ENCODE results near the gene PDCD1LG2.
"Not testable (repeated sequence)": the region's sequence is repeated elsewhere in the genome, so short reads cannot be mapped to it uniquely, and the experiment has no call there.

Gene PDCD1LG2

DNA sequence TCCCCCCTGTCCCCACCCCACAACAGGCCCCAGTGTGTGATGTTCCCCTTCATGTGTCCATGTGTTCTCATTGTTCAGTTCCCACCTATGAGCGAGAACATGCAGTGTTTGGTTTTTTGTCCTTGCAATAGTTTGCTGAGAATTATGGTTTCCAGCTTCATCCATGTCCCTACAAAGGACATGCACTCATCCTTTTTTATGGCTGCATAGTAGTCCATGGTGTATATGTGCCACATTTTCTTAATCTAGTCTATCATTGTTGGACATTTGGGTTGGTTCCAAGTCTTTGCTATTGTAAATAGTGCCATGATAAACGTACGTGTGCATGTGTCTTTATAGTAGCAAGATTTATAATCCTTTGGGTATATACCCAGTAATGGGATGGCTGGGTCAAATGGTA lies 15.6 kb upstream of the PDCD1LG2 start:
- not testable (repeated sequence) for DNase-seq

DNA sequence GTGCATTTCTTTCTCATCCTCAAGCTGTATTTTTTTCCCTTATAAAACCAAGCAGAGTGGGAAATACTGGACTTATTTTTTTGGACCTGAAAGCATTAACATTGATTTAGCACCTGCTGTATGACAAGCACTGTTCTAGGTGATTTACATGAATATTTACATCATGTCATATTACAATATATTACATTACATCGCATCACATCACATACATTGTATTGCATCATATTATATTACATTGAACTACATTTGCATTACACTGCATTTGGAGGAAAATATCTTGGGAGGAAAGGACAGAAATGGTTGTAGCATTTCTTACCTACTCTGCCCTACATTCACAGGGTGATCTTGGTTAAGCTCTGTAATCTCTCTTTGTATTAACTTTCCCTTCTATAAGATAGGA lies 11.2 kb upstream of the PDCD1LG2 start:
- DNase-seq: no peak

DNA sequence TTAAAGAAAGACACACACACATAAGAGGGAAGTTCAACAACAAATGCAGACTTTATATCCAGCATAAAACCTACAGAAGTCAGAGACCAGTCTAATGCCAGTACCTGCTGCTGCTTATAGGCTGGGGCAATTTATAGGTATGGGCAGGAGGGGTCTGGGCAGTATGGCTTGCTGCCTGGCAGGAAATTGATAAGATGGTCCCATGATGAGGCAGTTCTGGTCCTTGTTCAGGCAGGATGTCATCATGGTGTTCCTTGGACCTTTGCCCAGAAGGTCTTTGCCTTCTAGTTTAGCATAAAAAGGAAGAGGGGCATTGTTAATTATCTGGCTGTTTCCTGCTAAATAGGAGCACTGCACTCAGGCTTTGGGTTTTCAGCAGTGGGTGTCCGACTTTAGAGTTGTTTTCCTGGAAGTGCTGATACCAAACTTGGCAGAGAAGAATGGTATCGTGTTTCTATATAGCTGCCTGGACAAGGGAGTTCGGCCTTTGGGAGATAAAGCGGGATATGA lies 10.4 kb upstream of the PDCD1LG2 start:
- no peak for DNase-seq

DNA sequence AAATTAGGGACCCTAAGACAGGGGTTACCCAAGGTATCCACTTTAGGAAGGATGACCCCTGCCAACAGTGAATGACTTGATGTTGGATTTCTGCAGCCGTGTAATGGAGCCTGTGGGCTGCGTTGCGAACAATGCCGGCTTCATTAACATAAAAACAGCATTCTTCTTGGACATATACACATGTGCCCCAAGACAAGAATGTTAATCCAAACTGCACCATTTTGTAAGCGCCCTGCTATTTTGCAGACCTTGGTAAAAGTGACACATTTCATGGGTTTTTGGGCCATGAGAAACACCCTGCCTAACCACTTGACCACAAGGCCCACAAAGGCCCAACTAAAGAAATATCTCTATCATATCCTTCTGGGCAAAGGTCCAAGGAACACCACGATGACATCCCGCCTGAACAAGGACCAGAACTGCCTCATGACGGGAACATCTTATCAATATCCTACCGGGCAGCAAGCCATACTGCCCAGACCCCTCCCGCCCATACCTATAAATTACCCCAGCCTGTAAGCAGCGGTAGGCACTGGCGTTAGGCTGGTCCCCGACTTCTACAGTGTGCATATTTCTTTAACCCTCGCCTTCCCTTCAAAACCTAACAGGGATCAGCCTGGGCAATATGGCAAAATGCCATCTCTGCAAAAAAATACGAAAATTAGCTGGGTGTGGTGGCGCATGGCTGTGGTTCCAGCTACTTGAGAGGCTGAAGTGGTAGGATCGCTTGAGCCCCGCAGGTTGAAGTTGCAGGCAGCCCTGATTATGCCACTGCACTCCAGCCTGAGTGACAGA lies 9.7 kb upstream of the PDCD1LG2 start:
- no peak for DNase-seq

DNA sequence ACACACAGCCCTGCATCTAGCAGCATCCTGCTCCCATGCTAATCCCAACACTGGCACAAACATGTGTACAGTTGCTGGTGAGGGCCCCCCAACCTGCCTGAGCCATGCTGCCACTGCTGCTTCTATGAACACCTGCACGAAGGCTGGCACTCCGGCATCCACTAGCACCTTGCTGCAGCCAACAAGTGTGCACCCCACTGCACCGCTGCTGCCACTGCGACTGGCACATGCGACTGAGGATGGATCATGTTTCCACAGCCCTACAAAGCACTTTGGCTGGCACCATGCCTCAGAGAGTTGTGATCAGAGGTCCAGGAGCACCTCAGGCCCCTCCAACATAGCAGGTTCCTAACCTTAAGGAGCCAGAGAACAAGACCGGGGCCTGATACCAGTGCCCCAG lies 7.8 kb upstream of the PDCD1LG2 start:
- DNase-seq: no peak

DNA sequence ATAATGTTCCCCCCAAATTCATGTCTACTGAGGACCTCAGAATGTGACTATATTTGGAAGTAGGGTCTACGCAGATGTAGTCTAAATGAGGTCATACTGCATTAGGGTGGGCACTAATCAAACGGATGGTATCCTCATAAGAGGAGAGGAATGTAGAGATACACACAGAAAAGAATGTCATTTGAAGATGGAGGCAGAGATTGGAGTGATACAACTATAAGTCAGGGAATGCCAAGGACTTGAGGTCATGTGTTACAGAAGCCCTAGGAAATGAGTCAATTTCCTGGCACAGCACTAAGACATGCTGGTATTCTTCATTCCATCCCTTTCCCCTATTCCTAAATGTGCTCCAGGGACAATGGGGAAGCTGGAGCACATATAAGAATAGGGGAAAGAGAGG lies 758 bp upstream of the PDCD1LG2 start:
- no peak for DNase-seq

DNA sequence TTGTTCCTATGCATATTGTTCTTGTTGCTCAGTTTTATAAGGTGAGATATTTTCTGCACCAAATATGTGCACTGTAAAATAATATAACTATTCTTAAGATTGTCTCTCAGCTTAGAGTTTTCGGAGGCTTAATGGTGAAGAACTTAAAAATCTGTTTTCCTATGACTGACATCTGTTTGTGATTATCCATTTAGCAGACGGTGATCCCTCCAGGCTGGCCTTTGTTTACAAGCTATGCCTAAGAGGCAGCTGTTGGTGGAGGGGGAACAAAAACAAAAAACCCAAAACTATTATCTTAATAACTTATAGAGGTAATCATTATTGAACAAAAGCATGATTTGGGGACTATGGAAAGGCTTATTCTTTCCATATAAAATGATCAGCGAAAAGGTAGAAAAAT lies 658 bp downstream of the PDCD1LG2 start:
- no peak for DNase-seq

DNA sequence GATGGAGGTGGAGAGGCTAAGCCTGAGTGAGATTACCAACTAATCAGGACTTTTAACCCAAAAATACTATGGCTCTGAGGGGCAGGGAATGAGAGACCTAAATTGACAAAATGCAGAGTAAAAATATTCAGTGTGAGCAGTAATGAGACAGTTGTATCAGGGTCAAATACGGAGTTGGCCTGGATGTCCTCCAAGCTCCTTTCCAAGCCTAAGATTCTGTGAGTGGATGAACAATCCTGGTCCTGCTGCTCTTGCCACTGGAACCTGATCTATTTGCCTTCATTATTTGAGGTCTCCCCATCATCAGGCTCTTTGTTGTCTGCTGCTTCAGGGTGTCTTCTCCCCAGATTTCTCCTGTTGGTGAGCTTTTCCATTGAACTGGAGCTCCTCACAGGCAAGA lies 1.1 kb downstream of the PDCD1LG2 start:
- no peak for DNase-seq

DNA sequence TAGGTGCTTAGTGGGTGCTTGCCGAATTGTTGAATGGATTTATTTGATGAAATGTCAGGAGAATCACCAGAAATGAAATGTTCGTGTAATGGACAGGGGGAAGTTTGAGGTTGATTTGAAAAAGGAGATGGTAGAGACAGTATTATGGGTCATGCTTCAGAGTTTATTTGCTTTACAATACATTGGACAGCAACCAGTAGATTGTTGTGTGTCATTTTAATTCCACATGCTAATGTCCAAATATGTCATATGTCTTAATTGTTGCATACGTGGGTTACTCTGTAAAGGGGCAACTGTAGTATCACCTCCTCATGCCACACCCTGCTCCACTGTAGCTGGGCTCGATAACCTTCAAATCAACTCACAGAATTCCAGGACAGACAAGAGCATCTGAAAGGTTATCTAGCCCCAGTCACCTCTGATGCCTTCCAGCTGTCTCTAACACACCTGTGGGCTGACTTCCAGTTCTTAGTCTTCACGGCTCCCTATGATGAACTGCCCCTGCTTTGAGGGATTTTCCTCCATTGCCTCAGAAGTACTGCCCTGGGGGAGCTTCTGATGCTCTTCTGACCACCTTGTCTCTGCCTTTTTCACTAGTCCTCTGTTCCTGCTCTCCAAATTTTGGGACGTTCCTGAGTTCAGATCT lies 1.7 kb downstream of the PDCD1LG2 start:
- no peak for DNase-seq

DNA sequence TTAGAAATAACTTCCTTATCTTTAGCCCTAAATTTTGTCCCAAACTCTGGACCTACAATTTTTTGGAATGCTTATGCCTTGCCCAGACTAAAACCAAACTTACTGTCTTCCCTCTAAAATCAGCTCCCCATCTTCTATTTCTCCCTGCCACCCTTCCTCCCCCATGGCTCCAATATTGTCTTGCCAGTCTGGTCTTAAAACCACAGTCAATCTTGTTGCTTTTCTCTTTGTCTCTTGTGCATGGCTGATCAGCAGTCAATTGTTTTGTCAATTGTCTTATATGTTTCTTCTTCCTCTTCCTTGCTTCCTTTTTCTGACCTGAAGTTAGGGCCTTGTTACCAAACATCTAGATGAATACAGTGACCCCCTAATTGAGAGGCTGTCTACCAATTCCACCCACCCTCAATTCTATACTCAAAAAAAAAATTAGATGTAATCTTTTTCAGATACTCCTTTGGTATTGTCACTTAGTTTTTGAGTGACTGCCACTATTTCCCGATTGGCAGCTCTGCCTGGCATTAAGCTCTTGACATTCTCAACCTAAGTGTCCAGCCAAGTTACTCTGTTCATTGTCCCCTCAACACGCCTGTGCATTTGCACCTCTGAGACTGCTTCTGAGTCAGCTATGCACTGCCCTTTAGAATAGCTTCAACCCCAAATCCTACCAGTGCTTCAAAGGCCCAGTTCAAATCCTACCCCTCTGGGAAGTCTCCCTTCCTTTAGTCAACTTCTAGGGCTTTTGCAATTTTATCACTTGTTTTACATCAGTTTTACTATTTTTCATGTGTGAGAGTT lies 2.5 kb downstream of the PDCD1LG2 start:
- no peak for DNase-seq

DNA sequence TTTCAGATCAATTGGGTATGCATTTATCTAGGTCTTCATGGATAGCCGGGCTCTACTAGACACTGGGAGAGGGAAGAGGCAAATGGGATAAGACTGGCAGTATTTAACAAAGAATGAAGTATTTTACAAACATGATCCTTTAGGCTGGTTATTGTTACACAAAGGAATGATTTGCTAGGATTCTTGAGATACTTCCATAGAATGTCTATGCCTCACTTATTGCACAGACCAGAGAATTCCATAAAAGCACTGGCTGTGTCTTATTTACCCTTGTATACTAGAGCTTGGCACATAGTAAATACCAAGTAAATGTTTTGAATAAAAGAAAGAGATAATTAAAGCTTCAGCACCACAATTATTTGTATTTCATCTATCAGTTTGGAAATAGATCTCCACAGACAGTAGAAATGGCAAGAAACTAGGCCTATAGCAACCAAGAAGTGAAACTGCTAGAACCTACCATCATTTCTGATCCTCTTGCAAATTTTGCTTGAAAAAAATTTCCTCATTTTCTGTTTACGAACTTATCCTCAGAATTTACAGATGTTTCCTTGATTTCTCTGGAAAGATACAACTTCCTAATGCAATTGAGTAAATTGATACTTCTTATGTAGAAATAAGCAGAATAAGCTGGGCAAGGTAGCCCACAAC lies 3.8 kb downstream of the PDCD1LG2 start:
- DNase-seq: no peak

DNA sequence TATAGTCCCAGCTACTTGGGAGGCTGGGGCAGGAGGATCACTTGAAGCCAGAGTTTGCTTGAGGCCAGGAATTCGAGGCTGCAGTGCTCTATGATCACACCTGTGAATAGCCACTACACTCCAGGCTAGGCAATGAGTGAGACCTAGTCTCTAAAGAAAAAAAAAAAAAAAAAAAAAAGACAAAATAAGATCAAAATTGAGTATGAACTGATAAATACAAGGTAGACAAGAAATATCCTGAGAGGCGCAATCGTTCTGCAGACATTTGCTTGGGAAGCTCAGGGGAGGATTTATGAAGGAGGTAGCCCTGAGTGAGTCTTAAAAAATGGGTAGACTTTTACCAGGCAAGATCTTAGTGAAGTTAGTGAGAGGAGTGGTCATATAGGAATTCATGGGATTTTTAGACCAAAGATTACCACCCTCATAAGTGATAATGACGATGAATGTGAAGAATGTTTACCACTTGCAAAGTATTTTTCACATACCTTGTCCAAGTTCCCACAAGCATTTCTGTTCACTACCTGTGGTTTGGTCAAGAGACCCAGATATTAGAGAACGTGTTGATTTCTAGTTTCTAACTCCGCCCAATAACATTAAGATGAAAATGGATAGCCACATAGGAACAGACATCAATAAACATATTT lies 4.4 kb downstream of the PDCD1LG2 start:
- DNase-seq: no peak

DNA sequence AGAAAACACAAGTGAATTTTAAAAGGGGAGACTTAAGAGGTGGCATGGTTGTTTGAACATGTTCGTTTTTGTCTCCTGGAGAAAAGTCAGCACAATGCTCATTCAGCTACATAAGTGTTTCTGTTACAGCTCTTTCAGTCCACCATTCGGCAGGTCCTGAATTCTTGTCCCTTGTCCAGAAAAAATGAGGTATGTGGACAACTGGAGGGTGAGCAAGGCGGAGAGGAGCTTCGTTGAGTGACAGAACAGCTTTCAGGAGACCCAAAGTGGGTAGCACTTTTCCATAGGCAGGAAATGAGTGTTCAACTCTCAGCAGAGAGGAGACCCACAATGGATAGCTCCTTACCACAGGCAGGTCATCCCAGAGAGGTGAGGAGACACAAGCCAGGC lies 4.9 kb downstream of the PDCD1LG2 start:
- no peak for DNase-seq

DNA sequence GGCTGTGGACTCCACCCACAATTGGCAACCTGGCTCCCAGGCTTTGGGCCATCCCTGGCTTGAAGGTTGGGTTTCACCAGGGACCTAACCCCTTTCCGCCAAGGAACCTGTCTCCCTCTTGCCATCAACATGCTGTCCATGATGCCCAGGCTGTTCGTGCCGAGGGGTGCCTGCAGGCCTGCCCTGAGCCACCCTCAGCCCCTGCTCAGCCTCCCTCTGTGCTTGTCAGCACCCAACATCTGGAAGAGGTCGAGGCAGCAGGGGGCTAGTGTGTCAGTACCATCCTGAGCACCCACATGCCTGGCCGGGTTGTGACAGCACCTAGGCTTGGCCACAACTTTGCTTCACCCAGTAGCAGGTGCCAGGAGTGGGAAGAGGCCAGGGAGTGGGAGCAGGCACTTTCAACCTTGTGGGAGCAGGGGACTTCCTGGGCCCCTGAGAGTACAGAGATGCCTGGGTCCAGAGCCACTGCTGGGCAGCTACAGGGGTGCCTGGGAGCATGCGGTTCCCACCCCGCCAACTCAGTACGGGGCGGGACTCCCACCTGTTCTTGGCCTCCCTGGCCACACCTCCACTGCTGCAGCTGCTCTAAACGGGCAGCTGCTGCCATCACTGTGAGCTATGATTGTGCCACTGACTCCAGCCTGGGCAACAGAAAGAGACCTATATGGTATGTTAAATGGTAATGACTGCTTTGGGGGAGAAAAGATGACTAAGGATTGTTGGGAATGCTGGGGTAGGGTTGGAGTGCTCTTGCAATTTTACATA lies 6.3 kb downstream of the PDCD1LG2 start:
- no peak for DNase-seq

DNA sequence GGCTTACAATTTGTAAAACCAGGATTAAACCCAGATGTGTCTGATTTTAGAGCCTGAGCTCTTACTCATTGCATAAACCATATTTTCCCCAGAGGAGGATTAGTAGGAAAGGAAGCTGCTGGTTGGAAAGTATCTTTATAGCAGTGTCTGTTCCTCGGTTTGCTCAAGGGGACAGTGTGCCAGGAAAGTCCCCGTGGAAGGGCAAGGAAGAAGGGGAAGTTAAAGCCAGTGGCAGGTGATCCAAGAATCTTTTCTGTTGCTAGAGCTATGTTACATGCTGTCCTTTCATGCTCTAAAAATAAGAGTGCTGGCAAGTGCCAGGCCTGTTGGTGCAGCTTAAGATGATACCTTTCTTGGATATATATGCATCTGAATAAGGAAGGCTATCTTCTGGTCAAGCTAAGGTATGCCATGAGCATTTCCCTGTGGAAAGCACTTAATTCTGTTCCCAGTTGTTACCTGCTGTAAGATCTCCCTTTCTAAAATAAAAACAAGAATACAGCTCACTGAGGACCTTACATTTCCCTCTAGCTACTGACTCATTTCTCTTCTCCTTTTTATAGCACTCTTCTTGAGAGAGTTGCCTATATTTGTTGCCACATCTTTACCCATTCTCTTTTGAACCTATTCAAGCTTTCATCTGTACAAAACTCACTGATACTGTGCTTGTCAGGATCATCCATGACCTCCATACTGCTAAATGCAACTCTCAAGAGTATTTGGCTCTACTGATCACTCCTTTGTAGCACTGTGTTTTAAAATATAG lies 8.0 kb downstream of the PDCD1LG2 start:
- DNase-seq: no peak

DNA sequence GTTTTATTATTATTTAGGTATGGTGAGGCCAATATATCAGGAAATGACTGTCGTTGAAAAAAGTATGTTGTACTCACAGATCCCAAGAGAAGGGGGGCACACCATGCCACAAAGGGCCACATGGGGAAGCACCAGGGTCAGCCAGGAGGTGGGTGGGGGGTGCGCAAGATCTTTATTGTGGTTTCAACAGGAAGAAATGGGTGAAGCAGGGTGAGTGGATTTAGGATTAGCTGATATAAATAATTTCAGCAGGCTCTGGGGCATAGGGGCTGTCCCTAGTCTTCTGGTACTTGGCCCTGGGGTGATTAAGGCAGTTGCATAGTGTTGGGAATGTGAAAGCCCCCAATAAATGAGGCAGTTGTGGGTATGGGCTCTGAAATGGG lies 8.6 kb downstream of the PDCD1LG2 start:
- no peak for DNase-seq

DNA sequence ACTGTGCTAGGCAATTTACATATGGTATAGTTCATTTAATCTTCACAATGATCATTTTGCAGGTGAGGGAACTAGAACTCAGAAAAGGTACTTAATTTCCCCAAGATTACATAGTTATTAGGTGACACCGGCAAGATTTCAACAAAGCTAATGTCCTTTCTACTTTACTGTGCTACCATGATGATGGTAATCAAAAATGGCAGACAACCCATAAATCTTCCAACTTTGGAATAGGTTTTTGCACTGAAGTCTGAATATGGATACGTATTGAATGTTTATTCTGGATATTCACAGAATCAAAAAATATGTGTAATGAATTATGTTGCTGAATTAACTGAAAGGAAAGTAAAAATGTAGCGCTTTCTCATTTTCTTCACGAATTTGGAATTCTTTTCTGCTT lies 13.8 kb downstream of the PDCD1LG2 start:
- DNase-seq: no peak

DNA sequence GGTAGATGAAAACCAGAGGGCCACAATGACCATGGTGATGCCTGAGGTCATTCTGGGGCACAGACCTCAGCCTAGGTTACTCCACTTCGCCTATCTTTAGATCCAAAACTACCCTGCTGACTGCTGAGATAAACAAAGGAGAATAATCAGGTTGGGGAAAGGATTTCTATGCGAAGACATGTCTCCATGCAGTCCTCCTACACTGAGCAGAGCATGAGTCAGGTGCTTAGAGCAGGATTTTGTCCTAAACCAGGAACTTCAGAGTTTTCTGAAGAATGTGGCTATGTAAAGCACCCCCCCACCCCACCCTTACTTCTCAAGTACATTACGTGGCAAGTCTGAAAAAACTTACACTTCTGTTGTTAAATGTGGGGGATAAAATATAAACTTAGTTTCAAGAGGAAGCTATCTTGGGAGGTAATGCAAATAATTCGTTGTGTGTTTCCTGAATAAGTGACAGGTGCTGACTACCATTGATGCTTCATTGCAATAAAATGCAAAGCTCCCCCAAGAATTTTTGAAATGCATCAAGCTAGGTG lies 19.4 kb downstream of the PDCD1LG2 start:
- DNase-seq: no peak

DNA sequence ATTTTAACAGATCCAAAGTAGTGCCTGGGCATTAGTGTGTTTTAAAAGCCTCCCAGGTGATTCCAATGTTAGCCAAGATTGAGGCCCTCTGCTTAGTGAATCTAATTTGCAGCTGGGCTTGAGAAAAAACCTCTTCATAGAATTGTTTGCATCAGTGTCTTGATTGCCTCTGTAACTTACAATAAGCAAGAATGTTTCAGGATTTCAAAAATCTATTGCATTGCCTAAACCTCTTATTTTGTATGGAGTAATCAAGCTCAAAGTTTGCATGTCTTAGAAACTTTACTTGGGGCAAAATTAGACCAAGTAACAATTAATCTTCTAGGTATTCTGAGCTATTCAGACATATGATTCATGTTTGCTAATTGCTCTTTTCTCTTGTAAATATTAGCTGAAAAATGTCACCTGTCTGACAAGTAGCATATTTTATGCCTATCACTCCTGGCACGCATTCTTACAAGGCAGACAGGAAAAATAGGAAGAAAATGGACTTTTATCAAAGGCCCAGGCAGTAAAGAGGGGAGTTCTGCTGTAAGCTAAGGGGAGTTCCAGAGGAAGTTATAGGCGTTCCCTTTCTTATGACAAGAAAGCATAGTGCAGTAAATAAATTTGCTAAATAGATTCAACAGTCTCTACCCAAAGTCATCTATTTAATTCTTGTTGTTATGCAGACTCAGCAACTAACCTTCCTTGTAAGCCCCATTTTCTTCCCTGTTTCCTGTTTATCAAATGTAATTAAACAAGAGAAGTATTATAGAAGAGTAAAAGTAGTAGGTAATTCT lies 21.0 kb downstream of the PDCD1LG2 start:
- DNase-seq: no peak

DNA sequence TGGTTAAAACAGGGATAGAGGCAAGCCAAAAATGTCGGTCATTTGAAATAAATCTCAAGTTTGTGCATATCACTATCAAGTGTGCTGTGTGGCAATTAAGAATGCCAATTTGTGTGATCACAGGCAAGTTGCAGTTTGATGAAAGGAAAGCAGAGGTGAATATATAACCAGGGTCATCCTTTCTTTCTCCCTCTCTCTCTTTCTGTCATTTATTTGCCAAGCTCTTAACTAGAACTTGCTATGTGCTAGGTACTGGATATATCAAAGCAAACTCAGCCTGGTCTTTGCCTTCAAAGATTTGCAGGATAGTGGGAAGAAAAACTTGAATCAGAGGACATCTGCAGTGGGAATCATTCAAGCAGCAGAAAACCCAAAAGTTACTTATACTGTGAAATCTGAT lies 22.0 kb downstream of the PDCD1LG2 start:
- DNase-seq: no peak
